Keratinocyte (primary cell): ENCODE measurements around the gene SLC15A4. TPM values are rescaled to one million over a fixed set of nuclear protein-coding genes. Genes with fewer than 3 reads are reported as not detected.

Experiments
- DNase-seq: peaks from one replicate; pipeline ENCODE4 v3.0.0-alpha.2; 2011; ENCODE audit warnings: low read depth, missing footprints, low spot score
- FAIRE-seq: peaks from 2 replicates; lab custom pipeline; 2011; peaks lifted over from hg19 to GRCh38; lab: Jason Lieb, UNC
- H2AFZ ChIP-seq: 2 replicates; pipeline ENCODE4 v1.6.0; 2012; ENCODE audit warnings: low read length, control low read depth, inconsistent platforms; ENCODE audit not compliant: control insufficient read depth
- H3K27ac ChIP-seq: 2 replicates; pipeline ENCODE4 v1.5.1; 2011; ENCODE audit warnings: low read length; ENCODE audit not compliant: control insufficient read depth, insufficient read depth
- H3K27me3 ChIP-seq: 3 replicates; pipeline ENCODE4 v1.6.0; 2011; ENCODE audit warnings: low read length; ENCODE audit not compliant: control insufficient read depth, insufficient read depth; ENCODE audit errors: extremely low read depth
- H3K36me3 ChIP-seq, 2 experiments: 2 replicates in 1 of 2; 3 replicates in 1 of 2; pipeline ENCODE4 v1.5.1; 2011; ENCODE audit warnings: low read length in 2 of 2, mild to moderate bottlenecking in 1 of 2; ENCODE audit not compliant: control insufficient read depth in 2 of 2, insufficient read depth in 2 of 2; ENCODE audit errors: extremely low read depth in 1 of 2
- H3K4me1 ChIP-seq: 3 replicates; pipeline ENCODE4 v1.5.1; 2011; ENCODE audit warnings: low read length; ENCODE audit not compliant: control insufficient read depth, insufficient read depth; ENCODE audit errors: extremely low read depth
- H3K4me2 ChIP-seq: 3 replicates; pipeline ENCODE4 v1.6.0; 2011; ENCODE audit warnings: low read depth, low read length; ENCODE audit not compliant: control insufficient read depth, insufficient read depth; ENCODE audit errors: extremely low read depth
- H3K4me3 ChIP-seq, 3 experiments: fragments of 200-600 bp in 1 of 3; sonication (generic) in 1 of 3; 2 replicates in 2 of 3; 3 replicates in 1 of 3; pipeline ENCODE4 v1.5.1; 2011 to 2016; ENCODE audit warnings: low read length in 3 of 3, mild to moderate bottlenecking in 3 of 3, control low read depth in 2 of 3, inconsistent platforms in 1 of 3, low read depth in 1 of 3, mixed read lengths in 1 of 3, mixed run types in 1 of 3, moderate library complexity in 1 of 3; ENCODE audit not compliant: control insufficient read depth in 2 of 3, insufficient read depth in 2 of 3; ENCODE audit errors: extremely low read depth in 1 of 3
- H3K79me2 ChIP-seq: 2 replicates; pipeline ENCODE4 v1.6.0; 2012; ENCODE audit warnings: low read length; ENCODE audit not compliant: control insufficient read depth, insufficient read depth
- H3K9ac ChIP-seq: 3 replicates; pipeline ENCODE4 v1.6.0; 2011; ENCODE audit warnings: low read length; ENCODE audit not compliant: control insufficient read depth, insufficient read depth; ENCODE audit errors: extremely low read depth
- H3K9me1 ChIP-seq: 3 replicates; pipeline ENCODE4 v1.6.0; 2011; ENCODE audit warnings: low read length; ENCODE audit not compliant: control insufficient read depth, insufficient read depth; ENCODE audit errors: extremely low read depth
- H3K9me3 ChIP-seq: 2 replicates; pipeline ENCODE4 v1.5.1; 2012; ENCODE audit warnings: low read depth, low read length; ENCODE audit not compliant: control insufficient read depth
- H4K20me1 ChIP-seq: 3 replicates; pipeline ENCODE4 v1.6.0; 2011; ENCODE audit warnings: low read length; ENCODE audit not compliant: control insufficient read depth, insufficient read depth; ENCODE audit errors: extremely low read depth
- EZH2 ChIP-seq: IDR thresholded peaks from one replicate; pipeline ENCODE4 v1.6.1; 2012; ENCODE audit warnings: inconsistent platforms, mild to moderate bottlenecking, low read length, moderate library complexity
- dilution Hi-C: fragments of 300-500 bp; cut with MboI; formaldehyde crosslinking; loops from one replicate; pipeline ENCODE4 v1.7.0; 2020; ENCODE audit warnings: low sequenced_read_pairs; ENCODE audit not compliant: extremely low pct_ligation_motif_present
- polyA plus RNA-seq, 5 experiments: library from polyadenylated mRNA; depleted of rRNA in 3 of 5; stranded (reverse) in 3 of 5; stranded (forward) in 1 of 5; unstranded in 1 of 5; fragments of >200 nt; gene quantifications; 1 replicate in 1 of 5; 2 replicates in 3 of 5; 3 replicates in 1 of 5; pipeline versions ENCODE4 v1.2.1 to v1.2.3, GENCODE V29; 2011 to 2012; ENCODE audit warnings: missing spikeins in 2 of 5, low read depth in 1 of 5, low replicate concordance in 1 of 5
- TF ChIP-seq, protein P1 (sequence below), 3 experiments: IDR thresholded peaks in 1 of 3; conservative IDR thresholded peaks in 1 of 3; optimal IDR thresholded peaks in 1 of 3; 2 replicates in 2 of 3; 3 replicates in 1 of 3; pipeline versions ENCODE3 to v1.5.1; 2011; ENCODE audit warnings: low read length in 3 of 3, mild to moderate bottlenecking in 3 of 3, moderate library complexity in 2 of 3, control low read depth in 1 of 3, inconsistent platforms in 1 of 3; ENCODE audit not compliant: insufficient read depth in 2 of 3; ENCODE audit errors: extremely low read depth in 1 of 3

The SLC15A4 gene
- polyA plus RNA-seq, 1 donor (not counting 4 experiments of a cell fraction or from before 2014, with no cell fraction given): 39.3 TPM

DNA sequence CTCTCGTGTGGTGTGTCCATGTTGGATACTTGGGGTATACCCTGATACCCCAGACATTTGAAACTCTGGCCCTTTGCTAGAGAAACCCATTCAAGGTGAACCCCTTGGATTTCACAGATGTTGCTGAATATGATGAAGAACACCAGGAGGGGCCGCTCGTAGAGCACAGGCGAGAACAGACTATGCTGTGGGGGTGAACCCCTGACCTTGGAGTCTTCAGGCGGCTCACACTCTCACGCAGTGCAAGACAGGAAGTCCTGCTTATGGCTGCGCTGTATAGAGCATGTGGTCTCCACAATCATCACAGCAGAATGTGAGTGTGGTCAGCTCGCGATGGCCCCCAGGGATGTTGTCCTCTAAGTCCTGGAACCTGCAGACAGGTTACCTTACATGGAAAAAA, 60.4 kb downstream of the SLC15A4 start:
- H4K20me1 ChIP-seq: no peaks in the 10 kb centered on the region
- H3K36me3 ChIP-seq: no peaks in the 10 kb centered on the region
- no peak for FAIRE-seq
- no peaks in the 10 kb centered on the region for H3K27me3 ChIP-seq
- no peak overlapping the region for H3K27ac ChIP-seq
- no peak overlapping the region for H3K4me3 ChIP-seq
- H3K4me1 ChIP-seq: no peaks in the 10 kb centered on the region
- H2AFZ ChIP-seq: no peak overlapping the region
- dilution Hi-C loops: no loop called here
- no peak overlapping the region for H3K9ac ChIP-seq
- TF ChIP-seq, protein P1, sequence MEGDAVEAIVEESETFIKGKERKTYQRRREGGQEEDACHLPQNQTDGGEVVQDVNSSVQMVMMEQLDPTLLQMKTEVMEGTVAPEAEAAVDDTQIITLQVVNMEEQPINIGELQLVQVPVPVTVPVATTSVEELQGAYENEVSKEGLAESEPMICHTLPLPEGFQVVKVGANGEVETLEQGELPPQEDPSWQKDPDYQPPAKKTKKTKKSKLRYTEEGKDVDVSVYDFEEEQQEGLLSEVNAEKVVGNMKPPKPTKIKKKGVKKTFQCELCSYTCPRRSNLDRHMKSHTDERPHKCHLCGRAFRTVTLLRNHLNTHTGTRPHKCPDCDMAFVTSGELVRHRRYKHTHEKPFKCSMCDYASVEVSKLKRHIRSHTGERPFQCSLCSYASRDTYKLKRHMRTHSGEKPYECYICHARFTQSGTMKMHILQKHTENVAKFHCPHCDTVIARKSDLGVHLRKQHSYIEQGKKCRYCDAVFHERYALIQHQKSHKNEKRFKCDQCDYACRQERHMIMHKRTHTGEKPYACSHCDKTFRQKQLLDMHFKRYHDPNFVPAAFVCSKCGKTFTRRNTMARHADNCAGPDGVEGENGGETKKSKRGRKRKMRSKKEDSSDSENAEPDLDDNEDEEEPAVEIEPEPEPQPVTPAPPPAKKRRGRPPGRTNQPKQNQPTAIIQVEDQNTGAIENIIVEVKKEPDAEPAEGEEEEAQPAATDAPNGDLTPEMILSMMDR (optimal IDR thresholded peaks at IDR 0.05 in 1 of 3, IDR thresholded peaks at IDR 0.05 in 1 of 3, conservative IDR thresholded peaks at IDR 0.05 in 1 of 3; ENCODE audit: extremely low read depth in 1 of 3, insufficient read depth in 2 of 3, low read length in 3 of 3): no peak
- TF ChIP-seq EZH2: no peak
- no peak overlapping the region for H3K4me2 ChIP-seq
- no peak for DNase-seq
- H3K9me3 ChIP-seq: peaks cover 5% of the 10 kb centered on the region
- no peaks in the 10 kb centered on the region for H3K9me1 ChIP-seq
- H3K79me2 ChIP-seq: no peaks in the 10 kb centered on the region

DNA sequence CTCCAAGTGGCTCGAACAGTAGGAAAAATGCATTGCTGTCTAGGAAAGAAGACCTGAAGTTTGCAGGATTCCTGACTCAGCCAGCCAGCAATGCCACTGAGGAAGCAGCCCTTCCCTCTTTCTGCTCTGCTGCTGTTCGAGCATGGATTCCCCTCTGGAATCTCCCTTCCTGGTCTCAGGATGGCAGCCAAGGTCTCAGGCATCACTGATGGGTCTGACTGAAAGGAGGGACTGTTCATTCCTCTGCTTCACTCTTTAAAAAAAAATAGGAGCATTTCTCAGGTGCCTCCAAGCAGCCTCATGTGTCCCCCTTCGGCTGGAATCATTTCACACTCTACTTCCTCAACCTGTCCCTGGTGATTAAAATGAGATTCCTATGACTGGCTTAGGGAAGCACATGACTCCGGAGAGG, 62.4 kb downstream of the SLC15A4 start:
- Histone ChIP-seq H3K27me3 (no peaks in the 10 kb centered on the region), H3K4me1 (no peaks in the 10 kb centered on the region), H3K4me3 (no peak overlapping the region), H3K79me2 (no peaks in the 10 kb centered on the region), H3K36me3 (no peaks in the 10 kb centered on the region), H3K4me2 (no peak overlapping the region), H2AFZ (no peak overlapping the region), H3K9ac (no peak overlapping the region), H3K9me3 (peaks cover 5% of the 10 kb centered on the region), H3K27ac (no peak overlapping the region), H4K20me1 (no peaks in the 10 kb centered on the region), H3K9me1 (no peaks in the 10 kb centered on the region)
- no peak for DNase-seq
- dilution Hi-C loops: no loop called here
- TF ChIP-seq, protein P1 (optimal IDR thresholded peaks at IDR 0.05 in 1 of 3, IDR thresholded peaks at IDR 0.05 in 1 of 3, conservative IDR thresholded peaks at IDR 0.05 in 1 of 3; ENCODE audit: extremely low read depth in 1 of 3, insufficient read depth in 2 of 3, low read length in 3 of 3): no peak
- TF ChIP-seq EZH2: no peak
- no peak for FAIRE-seq
